SH-SY5Y (cell line): ENCODE measurements around the gene AKIP1.

Experiments used
- GATA2 ChIP-seq: IDR thresholded peaks from 2 replicates; pipeline ENCODE4 v1.6.1; 2011; ENCODE audit warnings: mild to moderate bottlenecking, low read depth, low read length
- GATA3 ChIP-seq: IDR thresholded peaks from 2 replicates; pipeline ENCODE4 v1.6.1; 2011; ENCODE audit warnings: low read depth, mild to moderate bottlenecking, low read length, moderate library complexity

- TF ChIP-seq GATA2 (no peak), GATA3 (no peak)
These were observed 52.8 kb downstream of the AKIP1 start for GRCh38 chr11:8963569-8964323.
